GM21529 (cell line): ENCODE measurements around the gene DDX19B.
A peak's percentile ranks its signal among the peaks of the same experiment; 100 is the strongest.
"Not testable (repeated sequence)": the region's sequence is repeated elsewhere in the genome, so short reads cannot be mapped to it uniquely, and the experiment has no call there.

Experiments
- ATAC-seq: cut with Tn5 transposase; IDR thresholded peaks from one replicate; pipeline ENCODE4 v1.9.1; 2021; ENCODE audit not compliant: unreplicated experiment

Gene DDX19B

GRCh38 chr16:70287304-70287971 is 11.5 kb upstream of the DDX19B start:
- not testable (repeated sequence) for ATAC-seq

GRCh38 chr16:70289229-70290094 is 9.5 kb upstream of the DDX19B start, which contains the start of gene AARS1:
Gene AARS1 (minus strand): TSS chr16:70289506. CDS start chr16:70282763, 6,743 bp downstream.
- peak; percentile 97 for ATAC-seq

GRCh38 chr16:70290949-70291519 is 8.0 kb upstream of the DDX19B start:
- ATAC-seq, result no peak

GRCh38 chr16:70292148-70292547 is 6.8 kb upstream of the DDX19B start:
- ATAC-seq, result not testable (repeated sequence)

GRCh38 chr16:70294385-70295025 is 4.5 kb upstream of the DDX19B start:
- ATAC-seq, result no peak

- ATAC-seq, result no peak
Observed at GRCh38 chr16:70295634-70296033, 3.4 kb upstream of the DDX19B start.

GRCh38 chr16:70301121-70301520 is 2.1 kb downstream of the DDX19B start:
- ATAC-seq, result no peak

- no peak for ATAC-seq
Observed at GRCh38 chr16:70302745-70303144, 3.8 kb downstream of the DDX19B start.

- ATAC-seq, result no peak
Observed at GRCh38 chr16:70304892-70305448, 6.0 kb downstream of the DDX19B start.

- ATAC-seq, result no peak
Observed at GRCh38 chr16:70306880-70307279, 7.9 kb downstream of the DDX19B start.

GRCh38 chr16:70307726-70308125 is 8.7 kb downstream of the DDX19B start:
- not testable (repeated sequence) for ATAC-seq

GRCh38 chr16:70320121-70320520 is 21.1 kb downstream of the DDX19B start:
- ATAC-seq, result no peak

GRCh38 chr16:70324998-70325747 is 26.2 kb downstream of the DDX19B start:
- no peak for ATAC-seq

- no peak for ATAC-seq
Observed at GRCh38 chr16:70331091-70331490, 32.1 kb downstream of the DDX19B start.

GRCh38 chr16:70331588-70332358 is 32.8 kb downstream of the DDX19B start:
- ATAC-seq, result no peak

- not testable (repeated sequence) for ATAC-seq
Observed at GRCh38 chr16:70332728-70333127, 33.7 kb downstream of the DDX19B start.

- no peak for ATAC-seq
Observed at GRCh38 chr16:70337814-70338213, 38.8 kb downstream of the DDX19B start.

GRCh38 chr16:70341600-70341999 is 42.6 kb downstream of the DDX19B start:
- ATAC-seq, result no peak

- ATAC-seq, result no peak
Observed at GRCh38 chr16:70342016-70342415, 43.0 kb downstream of the DDX19B start.
